OCI-LY3 (cell line): Measurements from ENCODE around the gene FERD3L.

Experiments
- CTCF ChIP-seq: fragments of 200-600, 300-600 bp; sonication (generic); IDR thresholded peaks from 2 replicates; pipeline ENCODE4 v1.5.1; 2014; ENCODE audit warnings: antibody characterized with exemption, low read length, low read depth
- EZH2phosphoT487 ChIP-seq: fragments of 200-600 bp; shearing (Covaris generic); IDR thresholded peaks from 2 replicates; pipeline ENCODE4 v1.6.1; 2018; ENCODE audit warnings: antibody characterized with exemption, mixed run types, low read depth

DNA sequence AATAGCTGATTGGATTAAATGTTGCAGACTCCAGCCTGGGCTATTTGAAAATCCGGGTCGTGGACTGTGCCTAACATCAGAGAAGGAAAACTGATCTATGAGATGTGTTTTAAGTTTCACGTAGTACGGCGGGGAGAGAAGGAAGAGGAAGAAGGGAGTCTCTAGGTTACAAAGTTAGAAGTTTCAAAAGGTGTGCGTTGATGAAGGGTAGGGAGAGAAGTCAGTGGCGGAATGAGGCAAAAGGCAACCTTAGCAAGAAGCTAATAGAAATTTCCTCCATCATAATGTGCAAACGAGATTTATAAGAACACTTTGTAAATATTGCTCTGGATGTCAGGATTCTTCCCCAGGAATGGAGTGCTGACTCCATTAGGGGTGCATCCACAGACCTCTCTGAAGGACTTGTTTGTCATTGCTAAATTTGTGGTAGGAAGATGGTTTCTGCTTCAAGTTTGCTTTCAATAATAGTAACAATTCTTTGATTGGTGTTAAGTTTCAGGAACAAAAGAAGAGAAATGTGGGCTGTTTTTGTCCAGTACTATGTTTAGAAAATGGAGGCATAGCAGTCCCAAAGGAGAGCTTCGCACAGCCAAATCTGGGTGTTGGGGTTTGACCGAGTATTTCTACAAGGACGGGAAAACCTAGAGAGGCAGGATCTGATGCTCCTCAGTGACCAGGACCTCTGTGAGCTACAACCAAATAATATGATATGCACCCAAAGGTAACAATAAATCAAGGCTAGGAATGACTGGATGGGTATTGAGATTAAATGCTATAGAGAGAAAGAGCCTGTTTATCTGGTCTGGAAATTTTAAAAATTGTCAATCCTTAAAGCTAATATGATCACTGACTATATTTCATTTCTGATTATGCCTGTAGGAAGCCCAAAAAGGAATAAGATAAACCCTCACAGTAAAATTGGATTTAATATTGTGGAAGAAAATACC is 35.9 kb downstream of the FERD3L start:
- TF ChIP-seq CTCF = no peak
- no peak for TF ChIP-seq EZH2phosphoT487
